Neural cell (in vitro differentiated cells): ENCODE measurements around the gene SLC16A2.

Experiments used
- EP300 ChIP-seq: fragments of 450-650 bp; conservative IDR thresholded peaks from 2 replicates; pipeline ENCODE4 v1.6.1; 2014; ENCODE audit warnings: antibody characterized with exemption, mild to moderate bottlenecking, moderate library complexity; ENCODE audit not compliant: poor library complexity, severe bottlenecking
- EZH2 ChIP-seq: fragments of 200-600, 300-800 bp; shearing (Covaris generic), sonication (generic); IDR thresholded peaks from 2 replicates; pipeline ENCODE4 v1.6.1; 2014; ENCODE audit warnings: antibody characterized with exemption, low read length, borderline replicate concordance, mild to moderate bottlenecking; ENCODE audit not compliant: insufficient read depth, poor library complexity, severe bottlenecking
- MXI1 ChIP-seq: fragments of 450-650 bp; conservative IDR thresholded peaks from 2 replicates; pipeline ENCODE4 v1.6.1; 2014; ENCODE audit warnings: antibody characterized with exemption, mild to moderate bottlenecking; ENCODE audit not compliant: poor library complexity, severe bottlenecking
- POLR2AphosphoS5 ChIP-seq: IDR thresholded peaks from 2 replicates; pipeline ENCODE4 v1.6.1; 2012
- RAD21 ChIP-seq: fragments of 450-650 bp; conservative IDR thresholded peaks from 2 replicates; pipeline ENCODE4 v1.6.1; 2014; ENCODE audit warnings: antibody characterized with exemption, mild to moderate bottlenecking, moderate library complexity
- SMC3 ChIP-seq: fragments of 450-650 bp; conservative IDR thresholded peaks from 2 replicates; pipeline ENCODE4 v1.6.1; 2014; ENCODE audit warnings: antibody characterized with exemption, mild to moderate bottlenecking, moderate library complexity; ENCODE audit not compliant: poor library complexity
- TAF1 ChIP-seq: IDR thresholded peaks from 2 replicates; pipeline ENCODE4 v1.6.1; 2012; ENCODE audit warnings: low read depth
- TF ChIP-seq, protein P1 (sequence below): fragments of 450-650 bp; IDR thresholded peaks from 2 replicates; pipeline ENCODE4 v1.5.1; 2014; ENCODE audit warnings: antibody characterized with exemption, mild to moderate bottlenecking, moderate library complexity; ENCODE audit not compliant: poor library complexity, severe bottlenecking
- TF ChIP-seq, protein P2 (sequence below): IDR thresholded peaks from 2 replicates; pipeline ENCODE4 v1.6.1; 2012; ENCODE audit warnings: borderline replicate concordance

DNA sequence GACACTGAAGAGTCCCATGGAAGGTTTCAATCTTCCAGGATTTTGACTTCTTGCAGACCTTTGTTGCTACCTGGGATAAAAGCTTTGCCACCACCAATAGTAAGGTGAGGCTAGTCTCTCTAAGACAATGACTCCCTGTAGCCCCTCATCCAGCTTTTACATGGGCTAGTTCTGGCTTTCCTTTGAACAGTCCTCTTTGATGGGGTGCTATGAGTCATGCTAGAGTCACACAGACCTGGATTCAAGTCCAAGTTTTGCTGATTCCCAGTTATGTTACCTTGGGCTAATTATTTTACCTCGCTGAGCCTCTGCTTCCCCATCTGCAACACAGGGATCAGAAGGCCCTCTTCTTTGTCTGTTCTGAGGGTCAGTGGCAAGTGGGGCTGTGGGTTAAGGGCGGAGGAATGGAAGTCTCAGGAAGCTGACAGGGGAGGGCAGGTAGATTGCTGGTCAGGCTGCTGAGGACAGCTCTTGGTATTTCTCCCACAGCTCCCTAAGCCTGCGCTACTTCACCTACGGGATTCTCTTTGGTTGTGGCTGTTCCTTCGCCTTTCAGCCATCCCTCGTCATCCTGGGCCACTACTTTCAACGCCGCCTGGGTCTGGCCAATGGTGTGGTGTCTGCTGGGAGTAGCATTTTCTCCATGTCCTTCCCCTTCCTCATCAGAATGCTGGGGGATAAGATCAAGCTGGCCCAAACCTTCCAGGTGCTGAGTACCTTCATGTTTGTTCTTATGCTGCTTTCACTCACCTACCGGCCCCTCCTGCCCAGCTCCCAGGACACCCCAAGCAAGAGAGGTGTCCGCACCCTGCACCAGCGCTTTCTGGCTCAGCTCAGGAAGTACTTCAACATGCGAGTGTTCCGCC lies 102.8 kb downstream of the SLC16A2 start:
- no peak for TF ChIP-seq TAF1
- TF ChIP-seq, protein P1, sequence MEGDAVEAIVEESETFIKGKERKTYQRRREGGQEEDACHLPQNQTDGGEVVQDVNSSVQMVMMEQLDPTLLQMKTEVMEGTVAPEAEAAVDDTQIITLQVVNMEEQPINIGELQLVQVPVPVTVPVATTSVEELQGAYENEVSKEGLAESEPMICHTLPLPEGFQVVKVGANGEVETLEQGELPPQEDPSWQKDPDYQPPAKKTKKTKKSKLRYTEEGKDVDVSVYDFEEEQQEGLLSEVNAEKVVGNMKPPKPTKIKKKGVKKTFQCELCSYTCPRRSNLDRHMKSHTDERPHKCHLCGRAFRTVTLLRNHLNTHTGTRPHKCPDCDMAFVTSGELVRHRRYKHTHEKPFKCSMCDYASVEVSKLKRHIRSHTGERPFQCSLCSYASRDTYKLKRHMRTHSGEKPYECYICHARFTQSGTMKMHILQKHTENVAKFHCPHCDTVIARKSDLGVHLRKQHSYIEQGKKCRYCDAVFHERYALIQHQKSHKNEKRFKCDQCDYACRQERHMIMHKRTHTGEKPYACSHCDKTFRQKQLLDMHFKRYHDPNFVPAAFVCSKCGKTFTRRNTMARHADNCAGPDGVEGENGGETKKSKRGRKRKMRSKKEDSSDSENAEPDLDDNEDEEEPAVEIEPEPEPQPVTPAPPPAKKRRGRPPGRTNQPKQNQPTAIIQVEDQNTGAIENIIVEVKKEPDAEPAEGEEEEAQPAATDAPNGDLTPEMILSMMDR, result no peak
- TF ChIP-seq, protein P2, sequence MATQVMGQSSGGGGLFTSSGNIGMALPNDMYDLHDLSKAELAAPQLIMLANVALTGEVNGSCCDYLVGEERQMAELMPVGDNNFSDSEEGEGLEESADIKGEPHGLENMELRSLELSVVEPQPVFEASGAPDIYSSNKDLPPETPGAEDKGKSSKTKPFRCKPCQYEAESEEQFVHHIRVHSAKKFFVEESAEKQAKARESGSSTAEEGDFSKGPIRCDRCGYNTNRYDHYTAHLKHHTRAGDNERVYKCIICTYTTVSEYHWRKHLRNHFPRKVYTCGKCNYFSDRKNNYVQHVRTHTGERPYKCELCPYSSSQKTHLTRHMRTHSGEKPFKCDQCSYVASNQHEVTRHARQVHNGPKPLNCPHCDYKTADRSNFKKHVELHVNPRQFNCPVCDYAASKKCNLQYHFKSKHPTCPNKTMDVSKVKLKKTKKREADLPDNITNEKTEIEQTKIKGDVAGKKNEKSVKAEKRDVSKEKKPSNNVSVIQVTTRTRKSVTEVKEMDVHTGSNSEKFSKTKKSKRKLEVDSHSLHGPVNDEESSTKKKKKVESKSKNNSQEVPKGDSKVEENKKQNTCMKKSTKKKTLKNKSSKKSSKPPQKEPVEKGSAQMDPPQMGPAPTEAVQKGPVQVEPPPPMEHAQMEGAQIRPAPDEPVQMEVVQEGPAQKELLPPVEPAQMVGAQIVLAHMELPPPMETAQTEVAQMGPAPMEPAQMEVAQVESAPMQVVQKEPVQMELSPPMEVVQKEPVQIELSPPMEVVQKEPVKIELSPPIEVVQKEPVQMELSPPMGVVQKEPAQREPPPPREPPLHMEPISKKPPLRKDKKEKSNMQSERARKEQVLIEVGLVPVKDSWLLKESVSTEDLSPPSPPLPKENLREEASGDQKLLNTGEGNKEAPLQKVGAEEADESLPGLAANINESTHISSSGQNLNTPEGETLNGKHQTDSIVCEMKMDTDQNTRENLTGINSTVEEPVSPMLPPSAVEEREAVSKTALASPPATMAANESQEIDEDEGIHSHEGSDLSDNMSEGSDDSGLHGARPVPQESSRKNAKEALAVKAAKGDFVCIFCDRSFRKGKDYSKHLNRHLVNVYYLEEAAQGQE, result no peak
- TF ChIP-seq EZH2, result no peak
- TF ChIP-seq EP300, result no peak
- no peak for TF ChIP-seq POLR2AphosphoS5
- TF ChIP-seq MXI1, result no peak
- TF ChIP-seq SMC3, result no peak
- TF ChIP-seq RAD21, result no peak
